SH-SY5Y (cell line): ENCODE data around the gene NDEL1.

Experiments used
- GATA2 ChIP-seq: IDR thresholded peaks from 2 replicates; pipeline ENCODE4 v1.6.1; 2011; ENCODE audit warnings: mild to moderate bottlenecking, low read depth, low read length
- GATA3 ChIP-seq: IDR thresholded peaks from 2 replicates; pipeline ENCODE4 v1.6.1; 2011; ENCODE audit warnings: low read depth, mild to moderate bottlenecking, low read length, moderate library complexity

- no peak for TF ChIP-seq GATA2
- no peak for TF ChIP-seq GATA3
Measured at GRCh38 chr17:8447799-8448198, 12.1 kb downstream of the NDEL1 start.
